ENCODE results near the gene SLC37A1. TPM values are rescaled to one million over a fixed set of nuclear protein-coding genes. Genes with fewer than 3 reads are reported as not detected.

Gene SLC37A1
- polyA plus RNA-seq, 3 donors = 5.9 to 6.8 (median 6.7) TPM

GRCh38 chr21:42476388-42477331 lies 37.0 kb upstream of the SLC37A1 start:
- no peak for DNase-seq (ENCODE audit: low read depth in 3 of 3, low spot score in 2 of 3)

GRCh38 chr21:42478504-42478903 lies 35.1 kb upstream of the SLC37A1 start:
- no peak for DNase-seq (ENCODE audit: low read depth in 3 of 3, low spot score in 2 of 3)

- no peak for DNase-seq (ENCODE audit: low read depth in 3 of 3, low spot score in 2 of 3)
Observed at GRCh38 chr21:42479582-42479981, 34.1 kb upstream of the SLC37A1 start.

- no peak for DNase-seq (ENCODE audit: low read depth in 3 of 3, low spot score in 2 of 3)
Observed at GRCh38 chr21:42480736-42481135, 32.9 kb upstream of the SLC37A1 start.

GRCh38 chr21:42481169-42481568 lies 32.5 kb upstream of the SLC37A1 start:
- no peak for DNase-seq (ENCODE audit: low read depth in 3 of 3, low spot score in 2 of 3)

- DNase-seq (ENCODE audit: low read depth in 3 of 3, low spot score in 2 of 3) = no peak
Observed at GRCh38 chr21:42484966-42485365, 28.7 kb upstream of the SLC37A1 start.

- DNase-seq (ENCODE audit: low read depth in 3 of 3, low spot score in 2 of 3) = no peak
Observed at GRCh38 chr21:42486072-42486471, 27.6 kb upstream of the SLC37A1 start.

- no peak for DNase-seq (ENCODE audit: low read depth in 3 of 3, low spot score in 2 of 3)
Observed at GRCh38 chr21:42486531-42486930, 27.1 kb upstream of the SLC37A1 start.

- DNase-seq (ENCODE audit: low read depth in 3 of 3, low spot score in 2 of 3) = no peak
Observed at GRCh38 chr21:42489006-42489563, 24.6 kb upstream of the SLC37A1 start.

GRCh38 chr21:42489991-42490390 lies 23.7 kb upstream of the SLC37A1 start:
- no peak for DNase-seq (ENCODE audit: low read depth in 3 of 3, low spot score in 2 of 3)

GRCh38 chr21:42490720-42491119 lies 22.9 kb upstream of the SLC37A1 start:
- no peak for DNase-seq (ENCODE audit: low read depth in 3 of 3, low spot score in 2 of 3)

- no peak for DNase-seq (ENCODE audit: low read depth in 3 of 3, low spot score in 2 of 3)
Observed at GRCh38 chr21:42491328-42491727, 22.3 kb upstream of the SLC37A1 start.

GRCh38 chr21:42492201-42492600 lies 21.5 kb upstream of the SLC37A1 start:
- no peak for DNase-seq (ENCODE audit: low read depth in 3 of 3, low spot score in 2 of 3)

- DNase-seq (ENCODE audit: low read depth in 3 of 3, low spot score in 2 of 3) = no peak
Observed at GRCh38 chr21:42493109-42494060, 20.3 kb upstream of the SLC37A1 start.

GRCh38 chr21:42495027-42495426 lies 18.6 kb upstream of the SLC37A1 start:
- DNase-seq (ENCODE audit: low read depth in 3 of 3, low spot score in 2 of 3) = no peak

- no peak for DNase-seq (ENCODE audit: low read depth in 3 of 3, low spot score in 2 of 3)
Observed at GRCh38 chr21:42495765-42496119, 17.9 kb upstream of the SLC37A1 start.

- peak; percentile 93 to 98 (median 97) for DNase-seq (ENCODE audit: low read depth in 3 of 3, low spot score in 2 of 3)
Observed at GRCh38 chr21:42496120-42496838, 17.4 kb upstream of the SLC37A1 start, which contains the start of gene RSPH1. RSPH1 (minus strand) TSS chr21:42496224; CDS start chr21:42496186, 38 bp downstream.

- DNase-seq (ENCODE audit: low read depth in 3 of 3, low spot score in 2 of 3) = no peak
Observed at GRCh38 chr21:42496839-42497202, 16.8 kb upstream of the SLC37A1 start.

- DNase-seq (ENCODE audit: low read depth in 3 of 3, low spot score in 2 of 3) = no peak
Observed at GRCh38 chr21:42498012-42498411, 15.6 kb upstream of the SLC37A1 start.

- no peak for DNase-seq (ENCODE audit: low read depth in 3 of 3, low spot score in 2 of 3)
Observed at GRCh38 chr21:42499444-42500112, 14.1 kb upstream of the SLC37A1 start.

Data from right renal cortex interstitium (tissue), 3 donors.